Thyroid gland (tissue), 4 donors: ENCODE results near the gene RPL29. TPM values are rescaled to one million over a fixed set of nuclear protein-coding genes. Genes with fewer than 3 reads are reported as not detected.

ENCODE experiments used
- DNase-seq, 2 donors: peaks; one replicate each; pipeline ENCODE4 v3.0.0-alpha.2; 2019
- H3K27ac ChIP-seq, 3 donors: fragments of 200-600 bp; sonication (generic); 1 replicate in 2 of 3; 2 replicates in 1 of 3; pipeline ENCODE4 v1.5.1; 2016 to 2019; ENCODE audit warnings: mild to moderate bottlenecking in 1 of 3, moderate library complexity in 1 of 3
- H3K27me3 ChIP-seq: fragments of 200-600 bp; sonication (generic); one replicate; pipeline ENCODE4 v1.5.1; 2019
- H3K36me3 ChIP-seq, 2 donors: fragments of 200-600 bp; sonication (generic); one replicate each; pipeline ENCODE4 v1.5.1; 2016 to 2019
- H3K4me1 ChIP-seq, 2 donors: fragments of 200-600 bp; sonication (generic); one replicate each; pipeline ENCODE4 v1.5.1; 2017 to 2019
- H3K4me3 ChIP-seq, 3 donors: fragments of 200-600 bp; sonication (generic); replicated peaks in 1 of 3; 1 replicate in 2 of 3; 2 replicates in 1 of 3; pipeline ENCODE4 v1.5.1; 2016; ENCODE audit warnings: mild to moderate bottlenecking in 1 of 3
- H3K9me3 ChIP-seq: fragments of 200-600 bp; sonication (generic); one replicate; pipeline ENCODE4 v1.5.1; 2017
- CTCF ChIP-seq, 6 experiments: fragments of 200-600 bp in 3 of 6; fragments of 450-650 bp in 3 of 6; sonication (generic) in 3 of 6; IDR thresholded peaks; one replicate each; pipeline ENCODE4 v1.5.1; 2016 to 2019; ENCODE audit warnings: antibody characterized with exemption in 6 of 6, mild to moderate bottlenecking in 2 of 6, inconsistent platforms in 1 of 6, moderate library complexity in 1 of 6
- POLR2A ChIP-seq, 2 donors: fragments of 450-650 bp; IDR thresholded peaks; one replicate each; pipeline ENCODE4 v1.6.1; 2017; ENCODE audit warnings: antibody characterized with exemption in 2 of 2, mild to moderate bottlenecking in 2 of 2, moderate library complexity in 1 of 2
- WGBS, 2 donors: methylation state at CpG; one replicate each; pipeline ENCODE4 v1.1.5; 2017; 5-methylcytosine and 5-hydroxymethylcytosine counted together
- intact Hi-C: fragments of 100-400 bp; cut with DNase I; formaldehyde crosslinking; loops from one replicate; pipeline ENCODE4 v1.15.1; 2023
- total RNA-seq, 4 donors: library from RNA; depleted of rRNA; stranded (reverse); fragments of >200 nt; gene quantifications; one replicate each; pipeline ENCODE4 v1.2.3, GENCODE V29; 2016

RPL29 gene
- total RNA-seq, 4 donors from 2014 or later = 826 to 1,348 (median 1,271) TPM

GRCh38 chr3:51948016-51948580, 47.6 kb downstream of the RPL29 start:
- no peak for DNase-seq
- Histone ChIP-seq H3K4me1 (peaks cover 4 to 5% of the 10 kb centered on the region in 2 donors), H3K27ac (no peak overlapping the region), H3K36me3 (no peaks in the 10 kb centered on the region), H3K4me3 (no peak overlapping the region), H3K27me3 (no peaks in the 10 kb centered on the region), H3K9me3 (no peaks in the 10 kb centered on the region)
- no peak for TF ChIP-seq CTCF (IDR thresholded peaks at IDR 0.05)
- intact Hi-C loops = no loop called here
- 93 to 94% methylated on average over 9 to 10 of the region's 10 CpGs for WGBS, 2 donors

- Histone ChIP-seq H3K27ac (no peak overlapping the region), H3K4me3 (no peak overlapping the region), H3K9me3 (no peaks in the 10 kb centered on the region), H3K27me3 (no peaks in the 10 kb centered on the region), H3K36me3 (no peaks in the 10 kb centered on the region), H3K4me1 (peaks cover 12% of the 10 kb centered on the region in 2 donors)
- TF ChIP-seq POLR2A (IDR thresholded peaks at IDR 0.05) (no peak), CTCF (IDR thresholded peaks at IDR 0.05) (no peak)
- no peak for DNase-seq
- intact Hi-C loops = no loop called here
- WGBS, 2 donors = 81 to 83% methylated on average over 12 to 13 of the region's 13 CpGs
Measured at GRCh38 chr3:51947215-51947900, 48.3 kb downstream of the RPL29 start.

- Histone ChIP-seq H3K4me3 (no peak overlapping the region), H3K36me3 (no peaks in the 10 kb centered on the region), H3K4me1 (peaks cover 13 to 14% of the 10 kb centered on the region in 2 donors), H3K9me3 (no peaks in the 10 kb centered on the region), H3K27me3 (no peaks in the 10 kb centered on the region), H3K27ac (no peak overlapping the region)
- intact Hi-C loops = no loop called here
- WGBS, 2 donors = 79 to 84% methylated on average over 4 of the region's 4 CpGs
- no peak for TF ChIP-seq CTCF (IDR thresholded peaks at IDR 0.05)
- TF ChIP-seq POLR2A (IDR thresholded peaks at IDR 0.05) = no peak
- DNase-seq = no peak
Measured at GRCh38 chr3:51946796-51947195, 48.9 kb downstream of the RPL29 start.

GRCh38 chr3:51945926-51946705, 49.6 kb downstream of the RPL29 start:
- H3K9me3 ChIP-seq = no peaks in the 10 kb centered on the region
- intact Hi-C loops = no loop called here
- no peak overlapping the region for H3K27ac ChIP-seq
- H3K4me1 ChIP-seq = peaks cover 17% of the 10 kb centered on the region in 2 donors
- TF ChIP-seq CTCF (IDR thresholded peaks at IDR 0.05) (no peak), POLR2A (IDR thresholded peaks at IDR 0.05) (no peak)
- 93 to 94% methylated on average over 13 to 14 of the region's 14 CpGs for WGBS, 2 donors
- H3K4me3 ChIP-seq = no peak overlapping the region
- H3K27me3 ChIP-seq = no peaks in the 10 kb centered on the region
- H3K36me3 ChIP-seq = no peaks in the 10 kb centered on the region
- no peak for DNase-seq
